Muscle layer of colon (tissue), 2 donors: ENCODE results near the gene LITAF.

ENCODE experiments used
- H3K27ac ChIP-seq: one replicate; pipeline ENCODE4 v1.7.0; 2013; ENCODE audit warnings: low read depth, mild to moderate bottlenecking, low read length, moderate library complexity
- H3K27me3 ChIP-seq, 2 donors: one replicate each; pipeline ENCODE4 v1.7.0; 2013; ENCODE audit warnings: low read length in 2 of 2, mild to moderate bottlenecking in 2 of 2; ENCODE audit not compliant: insufficient read depth in 2 of 2, control insufficient read depth in 1 of 2
- H3K36me3 ChIP-seq: one replicate; pipeline ENCODE4 v1.7.0; 2013; ENCODE audit warnings: mild to moderate bottlenecking, low read length; ENCODE audit not compliant: insufficient read depth
- H3K4me1 ChIP-seq: one replicate; pipeline ENCODE4 v1.7.0; 2013; ENCODE audit warnings: mild to moderate bottlenecking, low read length; ENCODE audit not compliant: insufficient read depth
- H3K4me3 ChIP-seq, 2 donors: one replicate each; pipeline ENCODE4 v1.7.0; 2013; ENCODE audit warnings: low read length in 2 of 2, low read depth in 1 of 2, mild to moderate bottlenecking in 1 of 2, moderate library complexity in 1 of 2
- H3K9ac ChIP-seq: one replicate; pipeline ENCODE4 v1.7.0; 2013; ENCODE audit warnings: low read length
- H3K9me3 ChIP-seq: one replicate; pipeline ENCODE4 v1.7.0; 2013; ENCODE audit warnings: mild to moderate bottlenecking, low read length
- donor health status: abdominal sarcoma.
- donor health status: Adenocarcinoma of cecum.

LITAF gene

GRCh38 chr16:11556214-11556819, 30.4 kb downstream of the LITAF start:
- peaks cover 3% of the 10 kb centered on the region for H3K4me1 ChIP-seq
- no peak overlapping the region for H3K27ac ChIP-seq
- H3K9ac ChIP-seq, result no peak overlapping the region
- H3K4me3 ChIP-seq, result no peak overlapping the region
- H3K9me3 ChIP-seq, result peaks cover 11% of the 10 kb centered on the region
- H3K27me3 ChIP-seq, result no peaks in the 10 kb centered on the region
- H3K36me3 ChIP-seq, result peaks cover 17% of the 10 kb centered on the region

GRCh38 chr16:11554053-11554452, 32.7 kb downstream of the LITAF start:
- Histone ChIP-seq H3K36me3 (peaks cover 33% of the 10 kb centered on the region), H3K9ac (no peak overlapping the region), H3K27ac (no peak overlapping the region), H3K4me1 (no peaks in the 10 kb centered on the region), H3K27me3 (no peaks in the 10 kb centered on the region), H3K9me3 (peaks cover 11% of the 10 kb centered on the region), H3K4me3 (no peak overlapping the region)

- Histone ChIP-seq H3K36me3 (peaks cover 35% of the 10 kb centered on the region), H3K9me3 (peaks cover 11% of the 10 kb centered on the region), H3K4me3 (no peak overlapping the region), H3K9ac (no peak overlapping the region), H3K27me3 (no peaks in the 10 kb centered on the region), H3K27ac (no peak overlapping the region), H3K4me1 (no peaks in the 10 kb centered on the region)
Measured at GRCh38 chr16:11553371-11553770, 33.3 kb downstream of the LITAF start.

GRCh38 chr16:11552440-11552839, 34.3 kb downstream of the LITAF start:
- Histone ChIP-seq H3K4me1 (no peaks in the 10 kb centered on the region), H3K27ac (no peak overlapping the region), H3K9me3 (peaks cover 11% of the 10 kb centered on the region), H3K36me3 (peaks cover 35% of the 10 kb centered on the region), H3K27me3 (no peaks in the 10 kb centered on the region), H3K9ac (no peak overlapping the region), H3K4me3 (no peak overlapping the region)

- H3K27ac ChIP-seq, result no peak overlapping the region
- peaks cover 11% of the 10 kb centered on the region for H3K9me3 ChIP-seq
- peaks cover 35% of the 10 kb centered on the region for H3K36me3 ChIP-seq
- H3K4me1 ChIP-seq, result no peaks in the 10 kb centered on the region
- H3K27me3 ChIP-seq, result no peaks in the 10 kb centered on the region
- no peak overlapping the region for H3K4me3 ChIP-seq
- no peak overlapping the region for H3K9ac ChIP-seq
Measured at GRCh38 chr16:11551842-11552241, 34.9 kb downstream of the LITAF start.

GRCh38 chr16:11550791-11551498, 35.8 kb downstream of the LITAF start:
- no peak overlapping the region for H3K9ac ChIP-seq
- no peak overlapping the region for H3K27ac ChIP-seq
- H3K9me3 ChIP-seq, result peaks cover 3% of the 10 kb centered on the region
- no peaks in the 10 kb centered on the region for H3K27me3 ChIP-seq
- no peak overlapping the region for H3K4me3 ChIP-seq
- no peaks in the 10 kb centered on the region for H3K4me1 ChIP-seq
- peaks cover 26% of the 10 kb centered on the region for H3K36me3 ChIP-seq

- no peak overlapping the region for H3K9ac ChIP-seq
- no peaks in the 10 kb centered on the region for H3K27me3 ChIP-seq
- no peak overlapping the region for H3K27ac ChIP-seq
- H3K36me3 ChIP-seq, result peaks cover 18% of the 10 kb centered on the region
- H3K4me3 ChIP-seq, result no peak overlapping the region
- no peaks in the 10 kb centered on the region for H3K4me1 ChIP-seq
- H3K9me3 ChIP-seq, result no peaks in the 10 kb centered on the region
Measured at GRCh38 chr16:11547118-11547916, 39.4 kb downstream of the LITAF start.

GRCh38 chr16:11546608-11547061, 40.1 kb downstream of the LITAF start:
- Histone ChIP-seq H3K9me3 (no peaks in the 10 kb centered on the region), H3K27me3 (no peaks in the 10 kb centered on the region), H3K27ac (no peak overlapping the region), H3K9ac (no peak overlapping the region), H3K4me1 (no peaks in the 10 kb centered on the region), H3K36me3 (peaks cover 18% of the 10 kb centered on the region), H3K4me3 (no peak overlapping the region)

- no peak overlapping the region for H3K27ac ChIP-seq
- H3K27me3 ChIP-seq, result no peaks in the 10 kb centered on the region
Measured at GRCh38 chr16:11543661-11544393, 42.9 kb downstream of the LITAF start.

GRCh38 chr16:11542069-11542744, 44.5 kb downstream of the LITAF start:
- Histone ChIP-seq H3K9ac (no peak overlapping the region), H3K27me3 (no peaks in the 10 kb centered on the region), H3K9me3 (no peaks in the 10 kb centered on the region), H3K4me3 (no peak overlapping the region), H3K4me1 (no peaks in the 10 kb centered on the region), H3K27ac (no peak overlapping the region), H3K36me3 (no peaks in the 10 kb centered on the region)

More at GRCh38 chr16:11543661-11544393, 42.9 kb downstream of the LITAF start:
- H3K9me3 ChIP-seq, result no peaks in the 10 kb centered on the region
- H3K4me3 ChIP-seq, result no peak overlapping the region
- H3K9ac ChIP-seq, result no peak overlapping the region
- H3K36me3 ChIP-seq, result no peaks in the 10 kb centered on the region
- H3K4me1 ChIP-seq, result no peaks in the 10 kb centered on the region
